Prostate gland (tissue), 2 donors: ENCODE data around the gene WASHC2A.
"Not testable (repeated sequence)": the region's sequence is repeated elsewhere in the genome, so short reads cannot be mapped to it uniquely, and the experiment has no call there.

ENCODE experiments used
- POLR2A ChIP-seq: fragments of 450-650 bp; IDR thresholded peaks from one replicate; pipeline ENCODE4 v1.6.1; 2016; ENCODE audit warnings: antibody characterized with exemption, mild to moderate bottlenecking
- TF ChIP-seq, protein P1 (sequence below), 4 experiments: fragments of 200-600 bp in 2 of 4; fragments of 450-650 bp in 2 of 4; sonication (generic) in 2 of 4; IDR thresholded peaks; 1 replicate in 3 of 4; 2 replicates in 1 of 4; pipeline ENCODE4 v1.5.1; 2016 to 2019; ENCODE audit warnings: antibody characterized with exemption in 4 of 4, mild to moderate bottlenecking in 2 of 4, moderate library complexity in 2 of 4

- TF ChIP-seq, protein P1, sequence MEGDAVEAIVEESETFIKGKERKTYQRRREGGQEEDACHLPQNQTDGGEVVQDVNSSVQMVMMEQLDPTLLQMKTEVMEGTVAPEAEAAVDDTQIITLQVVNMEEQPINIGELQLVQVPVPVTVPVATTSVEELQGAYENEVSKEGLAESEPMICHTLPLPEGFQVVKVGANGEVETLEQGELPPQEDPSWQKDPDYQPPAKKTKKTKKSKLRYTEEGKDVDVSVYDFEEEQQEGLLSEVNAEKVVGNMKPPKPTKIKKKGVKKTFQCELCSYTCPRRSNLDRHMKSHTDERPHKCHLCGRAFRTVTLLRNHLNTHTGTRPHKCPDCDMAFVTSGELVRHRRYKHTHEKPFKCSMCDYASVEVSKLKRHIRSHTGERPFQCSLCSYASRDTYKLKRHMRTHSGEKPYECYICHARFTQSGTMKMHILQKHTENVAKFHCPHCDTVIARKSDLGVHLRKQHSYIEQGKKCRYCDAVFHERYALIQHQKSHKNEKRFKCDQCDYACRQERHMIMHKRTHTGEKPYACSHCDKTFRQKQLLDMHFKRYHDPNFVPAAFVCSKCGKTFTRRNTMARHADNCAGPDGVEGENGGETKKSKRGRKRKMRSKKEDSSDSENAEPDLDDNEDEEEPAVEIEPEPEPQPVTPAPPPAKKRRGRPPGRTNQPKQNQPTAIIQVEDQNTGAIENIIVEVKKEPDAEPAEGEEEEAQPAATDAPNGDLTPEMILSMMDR (IDR thresholded peaks at IDR 0.05): not testable (repeated sequence)
- TF ChIP-seq POLR2A: not testable (repeated sequence)
Observed at GRCh38 chr10:50174788-50175525, 107.2 kb downstream of the WASHC2A start.
